G401.6 (cell line): Measurements from ENCODE around the gene NRG4.
"Not testable (repeated sequence)": the region's sequence is repeated elsewhere in the genome, so short reads cannot be mapped to it uniquely, and the experiment has no call there.

Experiments
- FAIRE-seq: peaks from 2 replicates; lab custom pipeline; 2012; peaks lifted over from hg19 to GRCh38; lab: Jason Lieb, UNC

The NRG4 gene

DNA sequence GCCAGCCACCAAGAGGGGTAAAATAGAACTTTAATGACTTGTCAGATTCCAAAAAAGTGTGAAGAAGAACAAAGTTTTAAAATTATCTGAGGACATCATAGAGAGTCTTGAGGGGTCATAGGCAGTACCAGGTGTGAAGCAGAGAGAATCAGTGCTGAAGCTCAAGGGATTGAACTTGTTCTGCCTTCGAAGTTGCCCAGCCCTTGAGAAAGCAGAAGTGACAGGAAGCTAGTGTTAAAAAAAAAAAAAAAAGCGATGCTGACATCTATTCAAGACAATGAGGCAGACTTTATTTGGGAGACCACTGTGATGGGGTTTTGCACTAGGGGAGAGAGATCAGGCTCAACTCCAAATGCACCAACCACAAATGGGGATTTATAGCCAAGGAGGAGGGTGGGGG, 86.8 kb downstream of the NRG4 start:
- no peak for FAIRE-seq

GRCh38 chr15:75924576-75924975, 87.6 kb downstream of the NRG4 start:
- FAIRE-seq, result no peak

- FAIRE-seq, result no peak
These were observed 88.5 kb downstream of the NRG4 start for GRCh38 chr15:75923756-75924155.

- FAIRE-seq, result peak; percentile 65
These were observed 90.2 kb downstream of the NRG4 start for GRCh38 chr15:75921732-75922703.

DNA sequence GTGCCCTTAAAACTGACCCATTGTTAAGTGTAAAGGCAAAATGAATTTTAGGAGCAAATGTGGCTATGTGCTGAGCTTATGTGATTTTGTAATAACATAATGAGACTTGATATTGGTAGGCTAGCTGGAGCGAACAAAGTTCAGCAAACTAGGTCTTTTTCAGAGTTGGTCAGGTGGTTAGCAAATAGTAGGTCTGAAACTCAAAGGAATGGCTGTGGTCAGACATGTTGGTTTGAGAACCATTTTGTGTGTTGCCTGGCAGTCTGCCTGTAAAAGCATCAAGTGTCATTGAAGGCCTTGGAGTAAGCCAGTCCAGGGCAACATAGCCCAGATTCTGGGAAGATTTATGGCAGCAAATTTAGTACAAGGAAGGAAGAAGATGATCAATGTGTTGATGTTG, 92.1 kb downstream of the NRG4 start:
- no peak for FAIRE-seq

DNA sequence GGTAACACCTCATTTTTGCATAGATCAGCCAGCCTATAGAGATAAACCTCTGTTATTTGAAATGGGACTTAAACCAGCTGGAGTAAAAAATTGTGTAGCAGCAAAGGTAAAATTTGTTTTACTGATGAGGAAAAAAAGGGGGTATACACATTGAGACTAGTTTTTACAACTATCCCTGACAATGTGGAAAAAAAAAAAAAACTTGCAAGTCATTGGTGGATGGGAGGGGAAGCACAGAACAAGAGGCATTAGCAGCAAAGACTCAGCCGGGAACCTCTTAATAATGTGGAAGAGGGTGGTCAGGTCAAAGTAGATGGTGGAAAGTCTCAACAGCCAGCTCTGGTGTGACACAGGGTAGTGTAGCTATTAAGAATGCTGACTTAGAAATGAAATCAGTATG, 94.1 kb downstream of the NRG4 start:
- no peak for FAIRE-seq

- FAIRE-seq, result no peak
These were observed 95.2 kb downstream of the NRG4 start for GRCh38 chr15:75916978-75917377.

GRCh38 chr15:75910355-75910754, 101.9 kb downstream of the NRG4 start:
- not testable (repeated sequence) for FAIRE-seq

DNA sequence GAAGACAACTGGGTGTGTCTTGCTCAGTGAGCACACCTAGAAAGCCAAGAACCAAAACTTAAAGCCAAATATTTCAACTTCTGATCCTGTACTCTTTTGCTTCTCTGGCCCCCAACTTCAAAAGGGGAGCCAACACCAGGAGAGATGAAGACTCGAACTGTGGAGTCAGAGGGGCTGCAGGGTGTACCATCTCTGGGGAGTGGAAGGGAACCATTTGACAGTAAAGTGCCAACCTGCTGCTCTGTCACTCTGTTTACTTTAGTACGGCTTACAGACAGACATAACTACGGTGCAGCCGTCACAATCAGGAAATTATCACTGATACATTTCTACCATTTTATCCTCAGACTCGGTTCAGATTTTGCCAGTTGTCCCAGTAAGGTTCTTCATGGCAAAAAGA, 107.0 kb downstream of the NRG4 start:
- FAIRE-seq, result no peak

- FAIRE-seq, result no peak
These were observed 108.6 kb downstream of the NRG4 start, which contains the start of gene FBXO22 for GRCh38 chr15:75903331-75904239. Gene FBXO22, plus strand, starts transcription at chr15:75903878. Its CDS starts 86 bp downstream, at chr15:75903964.

GRCh38 chr15:75902129-75902557, 110.1 kb downstream of the NRG4 start:
- no peak for FAIRE-seq

- FAIRE-seq, result no peak
These were observed 111.6 kb downstream of the NRG4 start for GRCh38 chr15:75900577-75900976.

- FAIRE-seq, result no peak
These were observed 116.5 kb downstream of the NRG4 start for GRCh38 chr15:75895731-75896130.

DNA sequence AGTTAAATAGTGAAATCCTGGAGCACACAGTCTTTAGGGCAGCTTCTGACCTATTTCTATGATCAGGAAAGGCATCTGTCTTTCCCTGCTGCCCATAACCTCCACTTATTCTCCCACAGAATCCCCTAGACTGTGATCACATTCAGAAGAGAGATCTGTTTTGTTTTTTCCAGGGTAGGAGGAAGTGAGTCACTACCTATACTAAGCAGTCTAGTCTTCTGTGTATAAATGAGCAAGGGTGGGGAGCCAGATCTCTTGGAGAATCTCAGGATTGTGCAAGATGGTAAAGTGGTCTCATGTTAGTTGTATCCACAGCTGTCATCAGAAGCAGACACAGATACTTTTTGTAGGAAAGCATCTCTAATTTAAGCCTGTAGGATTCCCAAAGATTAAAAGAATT, 120.3 kb downstream of the NRG4 start:
- FAIRE-seq, result no peak
